ENCODE results near the gene ABCG5.

ABCG5 gene

GRCh38 chr2:43841949-43842865, 3.6 kb upstream of the ABCG5 start:
- Histone ChIP-seq H3K4ac (ENCODE audit: low read depth, low read length) (no peak overlapping the region), H3K79me1 (ENCODE audit: low read length) (no peaks in the 10 kb centered on the region), H4K8ac (ENCODE audit: low read depth, low read length) (no peak overlapping the region), H4K91ac (ENCODE audit: low read depth, low read length) (no peak overlapping the region), H3K4me1 (ENCODE audit: control insufficient read depth in 1 of 2, insufficient read depth in 2 of 2, low read length in 2 of 2) (no peaks in the 10 kb centered on the region), H4K12ac (ENCODE audit: low read depth, low read length) (no peak overlapping the region), H3K9ac (ENCODE audit: low read length) (no peak overlapping the region), H2AFZ (ENCODE audit: insufficient read depth, low read length, poor library complexity) (no peak overlapping the region), H3K9me3 (ENCODE audit: insufficient read depth, low read depth, low read length) (no peaks in the 10 kb centered on the region), H3K4me3 (ENCODE audit: low read depth, low read length) (no peak overlapping the region), H2BK12ac (ENCODE audit: low read length) (no peak overlapping the region), H3K4me2 (ENCODE audit: low read length) (no peak overlapping the region), H3K27me3 (ENCODE audit: insufficient read depth, low read length) (no peaks in the 10 kb centered on the region), H3K23ac (ENCODE audit: low read length) (no peak overlapping the region), H3K79me2 (ENCODE audit: control insufficient read depth, insufficient read depth, low read length, poor library complexity) (no peaks in the 10 kb centered on the region), H3K18ac (ENCODE audit: low read length) (no peak overlapping the region), H3K14ac (ENCODE audit: low read length) (no peak overlapping the region), H3K36me3 (ENCODE audit: control insufficient read depth in 1 of 2, insufficient read depth in 2 of 2, low read length in 2 of 2) (no peaks in the 10 kb centered on the region), H3K27ac (ENCODE audit: low read depth, low read length) (no peak overlapping the region), H2AK5ac (ENCODE audit: low read length) (no peak overlapping the region), H2BK120ac (ENCODE audit: insufficient read depth, low read length, poor library complexity) (no peak overlapping the region), H2BK5ac (ENCODE audit: low read depth, low read length, poor library complexity) (no peak overlapping the region)
- DNase-seq, result no peak
- WGBS (ENCODE audit: extremely low coverage, insufficient coverage, insufficient read length), result no CpG with 5 or more reads among the region's 14 CpGs

GRCh38 chr2:43840965-43841364, 2.3 kb upstream of the ABCG5 start:
- H3K27ac ChIP-seq (ENCODE audit: low read depth, low read length), result no peak overlapping the region
- no peak overlapping the region for H2BK12ac ChIP-seq (ENCODE audit: low read length)
- H4K12ac ChIP-seq (ENCODE audit: low read depth, low read length), result no peak overlapping the region
- H3K79me2 ChIP-seq (ENCODE audit: control insufficient read depth, insufficient read depth, low read length, poor library complexity), result no peaks in the 10 kb centered on the region
- H3K14ac ChIP-seq (ENCODE audit: low read length), result no peak overlapping the region
- H2BK120ac ChIP-seq (ENCODE audit: insufficient read depth, low read length, poor library complexity), result no peak overlapping the region
- H3K27me3 ChIP-seq (ENCODE audit: insufficient read depth, low read length), result no peaks in the 10 kb centered on the region
- H3K9ac ChIP-seq (ENCODE audit: low read length), result peak overlapping the region; percentile 21
- H2AFZ ChIP-seq (ENCODE audit: insufficient read depth, low read length, poor library complexity), result no peak overlapping the region
- no peak overlapping the region for H3K18ac ChIP-seq (ENCODE audit: low read length)
- H3K4me3 ChIP-seq (ENCODE audit: low read depth, low read length), result no peak overlapping the region
- no peak overlapping the region for H4K8ac ChIP-seq (ENCODE audit: low read depth, low read length)
- no peak overlapping the region for H3K23ac ChIP-seq (ENCODE audit: low read length)
- H3K79me1 ChIP-seq (ENCODE audit: low read length), result no peaks in the 10 kb centered on the region
- H3K4me2 ChIP-seq (ENCODE audit: low read length), result no peak overlapping the region
- H3K4ac ChIP-seq (ENCODE audit: low read depth, low read length), result no peak overlapping the region
- no CpG with 5 or more reads among the region's 5 CpGs for WGBS (ENCODE audit: extremely low coverage, insufficient coverage, insufficient read length)
- H3K9me3 ChIP-seq (ENCODE audit: insufficient read depth, low read depth, low read length), result peaks cover 1% of the 10 kb centered on the region
- H4K91ac ChIP-seq (ENCODE audit: low read depth, low read length), result no peak overlapping the region
- no peak for DNase-seq
- H2AK5ac ChIP-seq (ENCODE audit: low read length), result no peak overlapping the region
- no peaks in the 10 kb centered on the region for H3K36me3 ChIP-seq (ENCODE audit: control insufficient read depth in 1 of 2, insufficient read depth in 2 of 2, low read length in 2 of 2)
- no peaks in the 10 kb centered on the region for H3K4me1 ChIP-seq (ENCODE audit: control insufficient read depth in 1 of 2, insufficient read depth in 2 of 2, low read length in 2 of 2)
- no peak overlapping the region for H2BK5ac ChIP-seq (ENCODE audit: low read depth, low read length, poor library complexity)

DNA sequence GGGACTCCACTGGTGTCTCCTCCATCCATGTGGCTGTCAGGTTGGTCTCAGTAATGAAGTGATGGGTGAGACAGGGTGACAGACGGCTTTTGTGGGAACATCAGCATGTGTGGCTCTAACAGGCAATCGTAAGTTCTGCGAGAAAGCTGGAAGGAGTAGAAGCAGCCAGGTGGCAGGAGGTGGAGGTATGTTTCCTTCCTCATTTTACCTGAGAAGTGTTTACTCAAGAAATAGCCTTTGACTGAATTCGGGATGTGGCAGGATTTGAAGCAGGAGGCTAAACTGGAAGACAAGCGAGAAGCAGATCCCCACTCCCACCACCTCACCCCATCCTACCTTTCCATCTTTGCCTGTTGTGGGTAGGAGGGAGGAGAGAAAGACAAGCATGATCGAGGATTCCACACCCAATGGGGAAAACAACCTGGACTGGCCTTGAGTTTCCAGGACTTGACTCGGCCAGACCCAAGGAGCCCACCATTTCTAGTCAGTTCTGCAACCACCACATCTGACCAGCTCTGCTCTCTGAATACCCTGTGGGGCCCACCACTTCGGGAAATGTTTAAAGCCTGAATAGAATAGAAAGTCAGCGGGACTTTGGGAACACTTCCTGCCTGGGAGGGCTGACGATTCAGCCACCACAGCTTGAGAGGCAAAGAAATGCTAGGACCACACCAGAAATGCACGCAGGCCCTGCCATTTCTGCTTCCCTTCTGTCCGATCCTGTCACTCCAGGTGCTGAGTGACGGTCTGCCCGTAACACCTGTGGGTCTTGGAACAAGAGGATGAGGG, 1.3 kb upstream of the ABCG5 start:
- Histone ChIP-seq H3K79me1 (ENCODE audit: low read length) (no peaks in the 10 kb centered on the region), H2BK5ac (ENCODE audit: low read depth, low read length, poor library complexity) (no peak overlapping the region), H3K4ac (ENCODE audit: low read depth, low read length) (no peak overlapping the region), H2AK5ac (ENCODE audit: low read length) (no peak overlapping the region), H3K79me2 (ENCODE audit: control insufficient read depth, insufficient read depth, low read length, poor library complexity) (no peaks in the 10 kb centered on the region), H3K36me3 (ENCODE audit: control insufficient read depth in 1 of 2, insufficient read depth in 2 of 2, low read length in 2 of 2) (no peaks in the 10 kb centered on the region), H3K4me1 (ENCODE audit: control insufficient read depth in 1 of 2, insufficient read depth in 2 of 2, low read length in 2 of 2) (no peaks in the 10 kb centered on the region), H3K9me3 (ENCODE audit: insufficient read depth, low read depth, low read length) (peaks cover 1% of the 10 kb centered on the region), H2AFZ (ENCODE audit: insufficient read depth, low read length, poor library complexity) (no peak overlapping the region), H4K12ac (ENCODE audit: low read depth, low read length) (no peak overlapping the region), H3K4me2 (ENCODE audit: low read length) (no peak overlapping the region), H2BK120ac (ENCODE audit: insufficient read depth, low read length, poor library complexity) (no peak overlapping the region), H3K9ac (ENCODE audit: low read length) (no peak overlapping the region), H3K23ac (ENCODE audit: low read length) (no peak overlapping the region), H3K18ac (ENCODE audit: low read length) (no peak overlapping the region), H3K27ac (ENCODE audit: low read depth, low read length) (no peak overlapping the region), H3K27me3 (ENCODE audit: insufficient read depth, low read length) (no peaks in the 10 kb centered on the region), H2BK12ac (ENCODE audit: low read length) (no peak overlapping the region), H3K4me3 (ENCODE audit: low read depth, low read length) (peak overlapping the region; percentile 23), H4K8ac (ENCODE audit: low read depth, low read length) (no peak overlapping the region), H3K14ac (ENCODE audit: low read length) (no peak overlapping the region), H4K91ac (ENCODE audit: low read depth, low read length) (no peak overlapping the region)
- no peak for DNase-seq
- WGBS (ENCODE audit: extremely low coverage, insufficient coverage, insufficient read length), result no CpG with 5 or more reads among the region's 14 CpGs

DNA sequence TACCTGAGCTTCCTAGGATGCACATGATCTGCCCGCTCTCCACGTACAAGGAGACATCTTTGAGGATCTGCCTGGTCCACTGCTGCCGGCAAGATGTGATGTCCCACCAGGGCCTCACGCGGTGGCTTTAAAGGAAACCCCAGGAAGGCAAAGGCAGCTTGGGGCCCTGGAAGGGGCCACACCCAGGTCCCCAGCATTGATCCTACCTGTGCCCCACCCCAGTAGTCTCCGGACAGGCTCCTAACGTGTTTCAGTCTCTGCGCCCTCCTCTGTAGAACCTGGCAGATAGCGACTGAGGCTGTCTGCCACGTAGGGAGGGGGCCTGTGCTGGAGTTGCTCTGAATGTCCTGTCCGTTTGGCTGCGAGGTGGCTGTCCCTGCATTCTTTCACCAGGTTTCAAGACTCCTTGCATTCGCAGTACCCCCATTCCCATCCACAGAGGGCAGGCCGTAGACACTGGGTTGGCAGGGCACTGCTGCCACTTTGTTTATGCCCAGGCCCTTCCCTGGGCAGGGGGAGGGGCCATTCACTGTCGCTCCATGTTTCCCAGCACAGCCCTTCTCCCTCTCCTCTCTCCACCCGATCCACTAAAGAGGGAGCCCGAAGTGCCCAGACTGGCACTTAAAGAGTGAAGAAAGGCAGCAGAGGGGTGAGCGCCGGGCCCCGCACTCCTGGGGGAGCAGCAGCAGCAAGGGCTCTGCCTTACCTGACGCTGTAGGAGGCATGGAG, 644 bp downstream of the ABCG5 start:
- no peak overlapping the region for H3K14ac ChIP-seq (ENCODE audit: low read length)
- no peak overlapping the region for H2BK12ac ChIP-seq (ENCODE audit: low read length)
- H2BK5ac ChIP-seq (ENCODE audit: low read depth, low read length, poor library complexity), result no peak overlapping the region
- H2AK5ac ChIP-seq (ENCODE audit: low read length), result no peak overlapping the region
- H4K12ac ChIP-seq (ENCODE audit: low read depth, low read length), result no peak overlapping the region
- H4K91ac ChIP-seq (ENCODE audit: low read depth, low read length), result no peak overlapping the region
- H3K4me1 ChIP-seq (ENCODE audit: control insufficient read depth in 1 of 2, insufficient read depth in 2 of 2, low read length in 2 of 2), result no peaks in the 10 kb centered on the region
- no peak overlapping the region for H2AFZ ChIP-seq (ENCODE audit: insufficient read depth, low read length, poor library complexity)
- H3K79me1 ChIP-seq (ENCODE audit: low read length), result no peaks in the 10 kb centered on the region
- H3K27me3 ChIP-seq (ENCODE audit: insufficient read depth, low read length), result no peaks in the 10 kb centered on the region
- no peak overlapping the region for H3K27ac ChIP-seq (ENCODE audit: low read depth, low read length)
- H3K23ac ChIP-seq (ENCODE audit: low read length), result no peak overlapping the region
- H3K18ac ChIP-seq (ENCODE audit: low read length), result no peak overlapping the region
- no peak overlapping the region for H3K4me2 ChIP-seq (ENCODE audit: low read length)
- H3K4ac ChIP-seq (ENCODE audit: low read depth, low read length), result no peak overlapping the region
- H3K9ac ChIP-seq (ENCODE audit: low read length), result no peak overlapping the region
- WGBS (ENCODE audit: extremely low coverage, insufficient coverage, insufficient read length), result no CpG with 5 or more reads among the region's 21 CpGs
- H3K4me3 ChIP-seq (ENCODE audit: low read depth, low read length), result no peak overlapping the region
- peaks cover 1% of the 10 kb centered on the region for H3K9me3 ChIP-seq (ENCODE audit: insufficient read depth, low read depth, low read length)
- no peak overlapping the region for H4K8ac ChIP-seq (ENCODE audit: low read depth, low read length)
- H2BK120ac ChIP-seq (ENCODE audit: insufficient read depth, low read length, poor library complexity), result no peak overlapping the region
- no peaks in the 10 kb centered on the region for H3K36me3 ChIP-seq (ENCODE audit: control insufficient read depth in 1 of 2, insufficient read depth in 2 of 2, low read length in 2 of 2)
- H3K79me2 ChIP-seq (ENCODE audit: control insufficient read depth, insufficient read depth, low read length, poor library complexity), result no peaks in the 10 kb centered on the region
- no peak for DNase-seq
